ENCODE measurements around the gene SETD5.
"Not testable (repeated sequence)": the region's sequence is repeated elsewhere in the genome, so short reads cannot be mapped to it uniquely, and the experiment has no call there.

Gene SETD5

GRCh38 chr3:9467451-9467850, 70.0 kb downstream of the SETD5 start:
- no peak for DNase-seq

- DNase-seq: no peak
These were observed 71.0 kb downstream of the SETD5 start for GRCh38 chr3:9468460-9468859.

- DNase-seq: no peak
These were observed 72.6 kb downstream of the SETD5 start for GRCh38 chr3:9469986-9470385.

DNA sequence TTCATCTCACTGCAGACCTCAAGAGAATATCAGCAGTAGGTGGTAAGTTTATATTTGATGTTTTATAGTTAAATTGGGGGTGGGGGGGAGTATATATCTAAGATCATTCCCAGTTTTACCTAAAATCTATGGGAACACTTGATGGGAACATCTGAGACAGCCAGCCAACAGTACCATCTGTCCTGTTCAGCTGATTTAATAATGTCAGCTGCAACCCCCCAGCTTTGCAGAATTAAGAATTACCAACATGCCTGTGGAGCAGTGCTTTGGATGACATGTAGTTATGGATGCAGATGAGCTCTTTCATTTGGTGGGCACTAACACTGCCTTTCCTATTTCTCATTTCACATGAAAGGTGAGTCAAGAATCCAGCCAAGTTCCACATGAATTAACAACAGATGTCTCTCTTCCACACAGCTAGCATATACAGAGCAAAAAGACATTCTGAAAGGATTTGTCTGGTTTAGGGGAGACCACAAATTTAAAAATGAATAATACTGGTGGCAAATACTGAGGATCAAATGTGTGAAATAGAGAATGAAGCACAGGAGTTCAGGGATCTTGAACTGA, 76.2 kb downstream of the SETD5 start:
- no peak for DNase-seq

- no peak for DNase-seq
These were observed 77.1 kb downstream of the SETD5 start for GRCh38 chr3:9474482-9474881.

DNA sequence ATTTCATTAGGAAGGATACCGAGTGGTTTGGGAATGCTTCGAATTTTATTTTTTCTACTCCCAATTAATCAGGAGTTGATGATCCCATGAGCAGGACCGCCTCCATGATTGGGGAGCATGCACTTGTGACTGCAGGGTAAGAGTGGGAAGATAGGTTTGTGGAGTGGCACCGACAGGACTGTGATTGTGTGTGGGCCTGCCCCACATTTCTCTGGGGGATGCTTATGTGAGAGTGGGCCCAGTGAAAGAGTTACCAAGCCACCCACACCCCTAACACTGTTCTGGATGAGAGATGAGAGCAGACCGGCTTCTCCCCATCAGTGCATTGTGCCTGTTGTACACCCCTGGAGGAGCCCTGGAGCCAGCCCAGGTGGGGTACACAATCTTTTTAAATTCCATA, 79.5 kb downstream of the SETD5 start:
- no peak for DNase-seq

DNA sequence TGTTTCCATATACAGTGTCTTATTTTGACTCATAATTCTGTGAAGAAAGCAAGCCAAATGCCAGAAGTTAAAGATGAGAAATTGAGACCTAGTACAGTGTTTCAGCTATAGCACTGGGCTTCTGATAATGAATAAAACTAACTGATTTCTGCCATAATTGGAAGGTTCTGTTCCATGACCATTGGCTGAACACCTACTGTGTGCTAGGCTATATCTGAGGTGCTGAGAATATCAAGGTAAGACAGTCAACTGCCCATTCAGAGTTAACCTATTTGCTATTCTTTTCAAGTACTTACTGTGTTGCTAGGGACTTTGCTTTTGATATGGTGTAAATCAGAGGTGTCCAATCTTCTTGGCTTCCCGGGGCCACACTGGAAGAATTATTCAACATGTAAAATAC, 82.8 kb downstream of the SETD5 start:
- no peak for DNase-seq

- no peak for DNase-seq
These were observed 87.8 kb downstream of the SETD5 start for GRCh38 chr3:9485248-9485647.

GRCh38 chr3:9491506-9491905, 94.1 kb downstream of the SETD5 start:
- no peak for DNase-seq

DNA sequence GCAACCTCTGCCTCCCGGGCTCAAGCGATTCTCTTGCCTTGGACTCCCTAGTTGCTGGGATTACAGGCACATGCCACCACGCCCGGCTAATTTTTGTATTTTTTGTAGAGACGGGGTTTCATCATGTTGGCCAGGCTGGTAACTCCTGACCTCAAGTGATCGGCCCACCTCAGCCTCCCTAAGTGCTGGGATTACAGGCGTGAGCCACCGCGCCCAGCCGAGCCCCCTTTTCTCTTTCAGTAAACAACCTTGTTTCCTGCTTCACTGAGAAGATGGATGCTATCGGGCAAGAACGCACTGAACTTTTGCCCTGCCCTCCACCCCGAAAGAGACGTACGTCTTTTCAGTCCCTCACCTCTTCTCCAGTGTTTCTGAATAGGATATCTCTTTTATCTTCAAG, 96.6 kb downstream of the SETD5 start:
- not testable (repeated sequence) for DNase-seq

- DNase-seq: no peak
These were observed 99.5 kb downstream of the SETD5 start for GRCh38 chr3:9496893-9497292.

DNA sequence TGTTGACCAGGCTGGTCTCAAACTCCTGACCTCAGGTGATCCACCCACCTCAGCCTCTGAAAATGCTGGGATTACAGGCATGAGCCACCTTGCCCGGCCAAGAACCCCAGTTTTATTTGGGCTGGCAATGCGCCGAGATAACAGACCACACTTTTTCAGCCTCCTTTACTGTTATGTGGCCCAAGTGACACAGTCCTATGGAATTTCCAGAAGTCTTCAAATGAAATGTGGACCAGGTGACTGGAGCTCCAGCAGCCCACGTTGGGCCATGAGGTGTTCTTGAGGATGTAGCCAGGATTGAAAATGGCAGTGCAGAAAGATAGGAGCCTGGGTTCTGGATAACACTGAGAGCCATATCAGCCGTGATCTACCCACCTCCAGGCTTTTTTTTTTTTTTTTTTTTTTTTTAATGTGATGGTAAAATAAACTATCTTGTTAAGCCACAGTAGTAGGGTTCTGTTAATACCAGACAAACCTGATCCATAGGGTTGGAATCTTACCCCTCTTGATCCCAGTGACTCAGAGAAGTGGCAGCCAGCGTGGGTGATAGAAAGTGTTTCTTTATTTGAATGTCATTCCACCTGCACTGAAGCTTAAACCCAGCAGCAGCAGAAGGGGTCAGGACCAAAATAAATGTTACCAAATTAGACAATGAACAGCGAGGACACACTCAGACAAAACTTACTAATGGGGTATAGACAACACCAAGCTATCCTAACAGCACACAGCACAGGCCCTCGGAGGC, 100.6 kb downstream of the SETD5 start:
- DNase-seq: no peak

- no peak for DNase-seq
These were observed 101.4 kb downstream of the SETD5 start for GRCh38 chr3:9498781-9499180.

DNA sequence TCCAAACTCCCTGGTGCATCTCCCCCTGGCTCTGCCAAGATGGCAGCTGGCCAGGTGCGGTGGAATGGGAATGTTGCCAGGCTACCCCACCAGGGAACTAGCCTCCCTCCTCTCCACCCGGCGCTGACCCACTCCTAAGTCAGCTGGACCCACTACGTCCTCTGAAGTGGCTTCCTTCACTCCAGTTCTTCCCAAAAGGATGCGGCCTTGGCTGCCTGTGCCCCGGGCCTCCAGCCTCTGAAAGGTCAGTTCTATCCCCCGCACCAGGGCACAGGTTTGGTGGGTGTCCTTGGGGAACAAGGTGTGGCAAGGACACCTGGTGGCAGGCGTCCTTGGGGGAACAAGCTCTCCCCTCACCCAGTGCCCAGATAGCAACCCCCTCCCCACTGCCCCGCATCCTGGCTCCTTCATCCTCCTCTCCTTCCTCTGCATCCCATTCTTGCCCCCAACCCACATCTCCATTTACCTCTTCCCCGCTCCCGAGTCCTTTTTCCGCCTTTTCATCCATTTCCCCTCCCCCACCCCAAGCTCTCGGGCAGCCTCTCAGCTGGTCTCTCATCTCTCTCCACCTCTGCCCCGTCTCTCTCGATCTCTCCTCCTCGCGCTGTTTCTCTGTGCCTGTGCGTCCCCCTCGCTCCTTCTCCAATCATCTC, 102.2 kb downstream of the SETD5 start:
- no peak for DNase-seq

DNA sequence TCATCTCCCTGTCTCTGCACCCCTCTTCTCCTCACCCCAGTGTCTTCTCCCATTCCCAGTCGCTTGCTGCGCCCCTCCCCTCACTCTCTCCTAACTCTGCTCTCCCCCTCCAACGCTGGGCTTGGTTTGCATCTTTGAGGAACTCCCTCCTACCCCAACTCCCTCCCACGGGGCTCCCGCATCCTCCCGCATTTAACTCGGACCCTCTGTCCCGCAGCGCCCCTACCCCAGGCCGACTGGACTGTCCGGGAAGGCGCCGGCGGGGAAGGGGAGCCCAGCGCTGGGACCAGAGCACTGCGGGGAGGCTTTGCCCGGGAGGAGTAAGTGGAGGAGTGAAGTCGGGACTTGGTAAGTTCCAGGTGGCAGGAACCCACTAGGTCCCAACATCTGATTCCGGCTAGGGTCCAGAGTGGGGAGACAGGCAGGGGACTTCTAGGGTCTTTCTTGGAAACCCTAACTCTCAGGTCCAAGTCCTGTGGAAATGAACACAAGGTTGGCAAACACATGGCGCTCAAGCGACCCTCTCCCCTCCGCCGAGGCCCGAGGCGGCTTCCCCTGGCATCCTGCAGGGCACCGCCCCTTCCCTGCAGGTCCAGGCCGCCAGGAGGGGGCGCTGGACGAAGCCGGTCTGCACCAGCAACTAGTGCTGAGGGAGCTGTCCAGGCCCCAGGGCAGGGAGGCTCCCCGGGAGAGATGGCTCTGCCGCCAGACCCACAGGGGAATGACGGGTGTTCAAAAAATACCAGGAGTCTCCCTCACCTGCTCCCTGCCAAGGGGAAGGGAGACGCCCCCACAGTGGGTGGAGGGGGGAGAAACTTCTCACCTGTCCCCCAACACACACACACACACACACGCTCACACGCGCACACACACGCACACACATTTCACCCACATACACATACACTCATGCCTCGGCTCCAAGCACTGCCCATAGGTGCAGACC, 103.0 kb downstream of the SETD5 start:
- DNase-seq: peak; percentile 77 to 91 (median 80)

DNA sequence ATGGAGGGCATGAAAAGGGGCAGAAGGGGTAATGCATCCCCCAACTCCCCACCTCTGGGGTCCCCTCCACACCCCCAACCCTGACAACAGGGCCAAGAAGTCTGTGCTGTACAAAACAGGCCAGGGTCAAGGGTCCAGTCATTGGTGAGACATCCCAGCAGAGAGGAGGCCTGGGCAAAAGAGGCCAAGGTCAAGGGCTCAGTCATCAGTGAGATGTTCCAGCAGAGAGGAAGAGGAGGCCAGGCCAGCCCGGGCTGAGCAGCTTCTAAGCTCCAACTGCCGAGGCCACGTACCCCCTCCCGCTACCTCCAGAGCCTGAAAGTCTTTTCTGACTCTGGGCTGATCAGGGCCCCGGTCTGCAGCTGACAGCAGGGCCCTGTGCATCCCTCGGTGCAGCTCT, 103.8 kb downstream of the SETD5 start:
- DNase-seq: no peak

GRCh38 chr3:9503283-9503682, 105.9 kb downstream of the SETD5 start:
- DNase-seq: peak; percentile 70 to 85 (median 77)

DNA sequence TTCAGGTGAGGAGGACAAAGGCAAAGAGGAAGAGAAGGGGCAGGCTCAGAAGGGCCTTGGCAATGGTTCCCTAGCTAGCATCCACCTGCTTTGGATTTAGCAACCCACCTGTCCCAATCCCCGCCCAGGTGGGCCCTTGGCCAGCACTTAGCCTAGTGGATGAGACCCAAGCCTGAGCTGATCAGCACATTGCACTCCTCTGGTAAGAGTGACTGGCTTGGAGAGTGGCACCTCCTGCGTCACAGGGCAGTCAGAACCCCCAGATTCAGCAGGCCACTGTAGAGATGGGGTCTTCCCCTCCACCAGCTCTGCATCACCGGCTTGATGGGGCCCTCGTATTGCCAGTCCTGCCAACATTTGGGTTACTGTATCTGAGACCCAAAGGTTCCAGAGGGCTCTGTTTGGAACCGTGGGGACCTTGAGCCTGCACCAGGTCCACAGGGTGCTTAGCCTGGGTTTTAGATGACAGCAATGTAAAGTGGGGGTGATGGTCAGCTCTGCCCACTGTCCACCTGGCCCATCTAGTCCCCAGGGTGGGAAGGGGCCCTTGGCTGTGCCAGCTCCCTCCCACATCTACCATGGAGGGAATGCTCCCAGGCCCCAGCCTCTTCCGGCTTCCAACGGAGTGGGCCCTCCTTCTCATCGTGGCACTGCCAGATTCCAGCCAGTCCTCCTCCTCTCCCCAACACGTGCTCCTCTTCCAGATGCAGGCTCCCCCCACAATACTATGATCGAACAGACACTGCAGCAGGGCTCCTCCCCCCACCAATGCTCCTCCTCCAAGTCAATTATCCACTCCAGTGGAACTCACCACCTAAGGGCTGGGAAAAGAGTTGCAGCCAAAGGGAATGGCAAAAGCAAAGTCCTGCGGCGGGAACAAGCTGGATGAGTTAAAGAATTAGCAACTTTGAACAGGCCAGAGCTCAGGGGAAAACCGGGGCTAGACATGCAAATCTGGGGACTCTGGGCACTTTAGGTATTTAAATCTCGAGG, 110.5 kb downstream of the SETD5 start:
- no peak for DNase-seq

GRCh38 chr3:9508781-9509180, 111.4 kb downstream of the SETD5 start:
- DNase-seq: no peak

DNA sequence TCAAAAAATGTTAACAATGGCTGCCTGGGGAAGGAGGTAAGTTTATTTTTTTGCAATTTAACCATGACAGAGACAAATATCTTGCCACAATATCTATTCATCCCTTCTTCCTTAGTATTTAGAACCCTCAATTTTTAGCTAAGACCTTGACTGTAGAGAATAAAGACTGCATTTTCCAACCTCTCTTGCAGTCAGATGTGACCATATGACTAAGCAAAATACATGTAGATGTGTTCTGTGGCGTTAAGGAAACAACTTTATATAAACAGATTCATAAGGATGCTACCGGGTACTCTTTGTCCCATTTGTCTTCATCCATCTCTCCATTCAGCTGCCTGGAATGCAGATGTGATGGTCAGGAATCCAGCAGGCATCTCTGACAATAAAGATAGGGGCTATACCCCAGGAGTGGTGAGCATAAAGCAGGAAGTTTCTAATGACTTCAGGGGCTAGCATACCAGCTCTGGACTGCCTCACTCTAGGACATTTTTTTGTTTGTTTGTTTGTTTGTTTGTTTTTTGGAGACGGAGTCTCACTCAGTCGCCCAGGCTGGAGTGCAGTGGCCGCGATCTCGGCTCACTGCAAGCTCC, 115.1 kb downstream of the SETD5 start:
- no peak for DNase-seq

DNA sequence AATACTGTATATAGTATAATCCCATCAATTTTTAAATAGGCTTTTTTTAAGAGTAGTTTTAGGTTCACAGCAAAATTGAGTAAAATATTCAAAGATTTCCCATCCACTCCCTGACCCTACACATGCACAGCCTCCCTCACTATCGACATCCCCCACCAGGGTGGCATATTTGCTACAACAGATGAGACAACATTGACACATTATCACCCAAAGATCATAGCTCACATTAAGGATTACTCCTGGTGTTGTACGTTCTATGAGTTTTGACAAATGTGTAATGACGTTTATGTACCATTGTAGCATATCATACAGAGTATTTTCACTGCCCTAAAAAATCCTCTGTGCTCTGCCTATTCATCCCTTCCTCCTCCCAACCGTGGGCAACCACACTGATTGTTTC, 116.9 kb downstream of the SETD5 start:
- no peak for DNase-seq
